DND-41 (cell line): ENCODE results near the gene ANO6.

ENCODE experiments used
- CTCF ChIP-seq: IDR thresholded peaks from 2 replicates; pipeline ENCODE4 v1.5.1; 2012; ENCODE audit warnings: borderline replicate concordance, low read length, moderate library complexity, mild to moderate bottlenecking; ENCODE audit not compliant: poor library complexity, severe bottlenecking; ENCODE audit errors: extremely low read depth
- EZH2 ChIP-seq: IDR thresholded peaks from 3 replicates; pipeline ENCODE4 v1.6.1; 2012; ENCODE audit warnings: borderline replicate concordance, low read depth, mild to moderate bottlenecking, moderate library complexity, low read length, inconsistent platforms; ENCODE audit not compliant: severe bottlenecking

DNA sequence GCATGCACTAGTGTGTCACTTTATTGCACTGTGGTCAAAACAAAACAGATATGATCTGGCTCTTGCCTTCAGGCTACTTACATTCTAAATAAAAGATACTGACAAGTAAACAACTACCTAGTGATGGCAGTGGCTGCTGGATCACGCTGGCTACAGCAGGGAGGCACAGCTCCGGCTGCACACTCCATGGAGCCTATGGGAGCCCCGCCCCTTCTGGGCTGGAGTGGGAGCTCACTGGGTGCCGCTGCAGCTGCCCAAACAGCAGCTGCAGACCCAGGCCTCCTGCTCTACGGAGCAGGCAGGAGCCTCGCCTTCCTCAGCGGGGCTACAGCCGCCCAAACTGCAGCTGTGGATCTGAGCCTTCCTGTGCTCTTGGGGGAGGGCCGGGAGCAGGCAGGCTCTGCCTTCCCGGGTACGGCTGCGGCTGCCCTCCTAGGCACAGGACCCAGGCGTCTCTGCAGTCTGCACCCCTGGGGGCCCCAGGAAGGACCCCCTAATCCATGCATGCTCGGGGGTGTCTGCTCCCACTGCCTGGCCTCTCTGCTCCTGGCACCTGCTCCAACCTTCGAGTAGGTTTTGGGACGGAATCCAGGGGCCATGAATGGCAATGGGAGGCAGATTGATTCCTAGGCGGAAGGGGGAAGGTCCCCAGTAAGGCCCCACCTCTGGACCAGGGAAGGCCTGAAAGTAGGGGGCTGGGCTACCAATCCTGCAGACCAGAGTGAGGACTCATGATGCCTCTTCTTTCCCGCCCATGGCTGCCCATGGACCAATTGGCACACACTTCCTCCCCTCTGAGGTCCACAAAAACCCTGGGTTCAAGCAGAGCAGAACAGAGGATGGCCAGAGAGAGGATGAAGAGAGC, 253.1 kb downstream of the ANO6 start:
- TF ChIP-seq CTCF (no peak), EZH2 (no peak)
